HG03175 (cell line): ENCODE results near the gene SGK1.
"Not testable (repeated sequence)": the region's sequence is repeated elsewhere in the genome, so short reads cannot be mapped to it uniquely, and the experiment has no call there.

Experiments
- ATAC-seq: cut with Tn5 transposase; IDR thresholded peaks from one replicate; pipeline ENCODE4 v1.9.1; 2021; ENCODE audit warnings: mild to moderate bottlenecking, moderate library complexity; ENCODE audit not compliant: unreplicated experiment

Gene SGK1

DNA sequence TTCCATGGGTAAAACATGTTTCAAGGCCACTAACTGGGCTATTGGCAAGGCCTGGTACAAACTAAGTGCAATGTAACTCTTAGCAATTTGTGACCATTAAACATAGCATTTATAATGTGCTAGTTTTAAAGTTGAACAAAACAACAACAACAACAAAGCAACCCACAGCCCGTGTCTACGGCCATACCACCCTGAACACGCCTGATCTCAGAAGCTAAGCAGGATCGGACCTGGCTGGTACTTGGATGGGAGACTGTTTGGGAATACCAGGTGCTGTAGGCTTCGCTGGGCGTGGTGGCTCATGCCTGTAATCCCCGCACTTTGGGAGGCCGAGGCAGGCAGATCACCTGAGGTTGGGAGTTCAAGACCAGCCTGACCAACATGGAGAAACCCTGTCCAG lies 61.0 kb downstream of the SGK1 start:
- no peak for ATAC-seq

DNA sequence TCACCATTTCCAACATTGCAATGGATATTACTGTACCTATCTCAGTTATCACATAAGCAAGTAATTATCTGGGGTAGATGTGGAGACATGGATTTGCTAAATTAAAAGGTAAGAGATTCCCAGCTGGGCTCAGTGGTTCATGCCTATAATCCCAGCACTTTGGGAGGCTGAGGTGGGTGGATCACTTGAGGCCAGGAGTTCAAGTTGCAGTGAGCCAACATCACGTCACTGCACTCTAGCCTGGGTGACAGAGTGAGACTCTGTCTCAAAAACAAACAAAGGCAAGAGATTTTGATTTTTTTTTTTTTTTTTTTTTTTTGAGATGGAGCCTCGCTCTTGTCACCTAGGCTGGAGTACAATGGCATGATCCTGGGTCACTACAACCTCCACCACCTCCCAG lies 62.6 kb downstream of the SGK1 start:
- ATAC-seq: not testable (repeated sequence)

DNA sequence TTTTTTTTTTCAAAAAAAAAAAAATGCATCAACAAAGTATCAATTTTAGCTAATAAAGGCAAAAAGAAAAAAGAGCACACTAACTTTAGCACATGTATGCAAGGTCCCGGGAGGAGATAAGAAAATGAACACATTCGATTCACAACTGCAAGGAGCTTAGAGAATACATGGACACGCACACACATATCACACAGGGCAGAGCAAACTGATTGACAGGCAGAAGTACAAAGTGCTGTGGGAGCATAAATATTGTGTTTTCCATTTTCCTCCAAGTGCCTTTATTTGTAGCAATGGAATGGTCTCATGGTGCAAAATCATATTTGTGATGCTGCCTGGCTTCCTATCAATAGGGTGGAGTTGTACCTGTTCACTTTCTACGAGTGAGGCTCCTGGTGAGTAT lies 63.8 kb downstream of the SGK1 start:
- ATAC-seq: no peak

DNA sequence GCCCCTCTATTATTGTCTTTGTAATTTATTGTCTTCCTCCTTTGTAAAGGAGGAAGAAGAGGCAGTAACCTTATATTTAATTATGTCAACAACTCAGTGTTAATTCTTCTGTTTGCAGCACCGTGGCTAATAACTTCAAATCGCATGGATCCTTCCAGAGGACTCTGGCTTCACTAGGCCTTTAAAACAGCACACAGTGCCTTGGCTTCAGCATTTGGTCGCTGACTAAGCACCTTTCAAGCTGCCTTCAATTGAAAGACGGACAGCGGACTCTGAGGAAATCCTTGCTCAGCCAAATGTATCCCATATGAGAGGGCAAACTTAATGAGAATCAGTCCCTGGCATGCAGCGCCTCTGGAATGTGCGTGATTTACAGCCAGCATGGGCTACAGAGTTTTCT lies 64.2 kb downstream of the SGK1 start:
- no peak for ATAC-seq

DNA sequence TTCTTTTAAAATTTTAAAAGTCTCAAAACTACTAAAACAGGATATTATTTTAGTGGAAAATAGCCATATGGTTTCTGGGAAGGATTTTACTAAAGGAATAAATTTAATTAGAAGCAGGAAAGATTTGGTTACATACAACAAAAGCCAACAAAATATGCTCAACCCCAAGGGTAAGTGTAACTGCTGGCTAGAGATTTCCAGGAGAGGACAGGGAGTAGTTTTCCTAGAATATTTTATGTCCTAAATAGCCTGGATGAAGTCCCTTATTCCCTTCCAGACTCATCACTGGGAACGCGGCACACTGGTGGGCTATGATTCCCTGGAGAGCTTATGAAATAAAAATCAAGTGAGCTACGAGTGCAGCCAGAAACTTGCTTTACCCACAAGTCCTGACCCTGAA lies 66.6 kb downstream of the SGK1 start:
- ATAC-seq: no peak

DNA sequence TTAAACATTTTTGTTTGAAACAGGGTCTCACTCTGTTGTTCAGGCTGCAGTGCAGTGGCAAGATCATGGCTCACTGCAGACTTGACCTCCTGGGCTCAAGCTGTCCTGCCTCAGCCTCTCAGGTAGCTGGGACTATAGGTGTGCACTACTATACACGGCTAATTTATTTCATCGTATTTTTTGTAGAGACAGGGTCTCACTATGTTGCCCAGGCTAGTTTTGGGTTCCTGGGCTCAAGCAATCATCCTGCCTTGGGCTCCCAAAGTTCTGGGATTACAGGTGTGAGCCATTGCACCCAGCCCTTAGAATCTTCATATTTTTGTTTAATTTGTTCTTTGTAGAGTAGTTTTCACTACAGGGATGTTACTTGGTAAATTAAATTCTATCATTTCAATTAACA lies 67.1 kb downstream of the SGK1 start:
- ATAC-seq: no peak

DNA sequence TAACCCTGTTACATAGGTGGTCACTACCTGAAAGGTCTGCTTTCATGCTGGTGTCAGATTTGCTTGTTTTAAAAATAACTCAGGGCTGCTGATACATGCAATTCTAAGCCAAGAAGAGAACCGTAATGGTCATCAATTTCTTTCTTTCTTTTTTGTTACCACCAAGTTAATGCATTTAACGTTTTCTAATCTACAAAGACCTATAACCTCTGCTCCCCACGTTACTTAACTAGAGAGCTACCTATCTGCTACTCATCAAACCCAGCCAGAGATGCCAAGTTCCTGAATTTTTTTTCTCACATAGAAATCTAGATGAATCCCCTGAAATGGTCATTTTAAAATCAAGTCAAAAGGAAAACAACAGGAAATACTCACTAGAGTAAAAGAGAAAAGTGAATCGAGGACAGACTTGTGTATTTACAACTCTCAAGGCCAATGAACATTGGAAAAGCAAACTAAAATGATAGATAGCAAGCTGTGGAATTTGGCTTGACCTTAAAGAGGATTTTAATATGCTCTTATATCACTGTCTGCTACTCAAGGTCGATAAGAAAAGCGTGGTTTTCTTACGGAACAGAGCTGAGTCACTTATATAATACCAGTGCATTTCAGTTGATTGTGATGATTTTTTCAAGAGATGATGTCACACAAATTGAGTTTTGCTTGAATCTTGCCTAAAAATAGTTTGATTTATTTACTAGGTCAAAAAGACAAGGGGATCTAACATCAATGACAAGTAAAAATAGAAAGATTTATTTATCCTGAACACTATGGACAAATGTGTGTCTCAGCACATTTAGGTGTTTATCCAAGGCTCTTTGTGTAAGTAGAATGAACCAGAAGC lies 67.9 kb downstream of the SGK1 start:
- ATAC-seq: no peak

DNA sequence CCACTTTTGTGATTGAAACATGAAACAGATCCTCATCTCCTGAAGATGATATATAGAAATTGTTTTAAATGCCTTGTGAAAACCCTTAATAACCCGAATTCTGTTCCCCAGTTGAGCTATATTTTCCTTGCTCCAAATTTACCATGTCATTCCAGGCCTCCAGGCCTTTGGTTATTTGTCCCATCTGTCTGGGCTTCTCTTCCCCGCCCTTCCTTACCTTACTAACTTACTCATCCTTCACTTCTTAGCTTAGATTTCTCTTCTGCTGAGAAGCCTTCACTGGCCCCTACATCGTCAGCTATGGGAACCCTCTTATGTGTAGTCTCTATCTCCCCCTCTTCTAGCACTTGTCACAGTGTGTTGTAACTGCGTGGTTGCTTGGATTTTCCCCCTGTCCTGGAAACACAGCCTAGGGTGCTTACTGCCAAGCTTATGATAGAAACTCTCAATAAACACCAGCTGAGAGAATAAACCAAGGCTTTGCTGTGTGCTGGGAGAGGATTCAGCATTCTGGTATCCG lies 68.6 kb downstream of the SGK1 start:
- no peak for ATAC-seq

DNA sequence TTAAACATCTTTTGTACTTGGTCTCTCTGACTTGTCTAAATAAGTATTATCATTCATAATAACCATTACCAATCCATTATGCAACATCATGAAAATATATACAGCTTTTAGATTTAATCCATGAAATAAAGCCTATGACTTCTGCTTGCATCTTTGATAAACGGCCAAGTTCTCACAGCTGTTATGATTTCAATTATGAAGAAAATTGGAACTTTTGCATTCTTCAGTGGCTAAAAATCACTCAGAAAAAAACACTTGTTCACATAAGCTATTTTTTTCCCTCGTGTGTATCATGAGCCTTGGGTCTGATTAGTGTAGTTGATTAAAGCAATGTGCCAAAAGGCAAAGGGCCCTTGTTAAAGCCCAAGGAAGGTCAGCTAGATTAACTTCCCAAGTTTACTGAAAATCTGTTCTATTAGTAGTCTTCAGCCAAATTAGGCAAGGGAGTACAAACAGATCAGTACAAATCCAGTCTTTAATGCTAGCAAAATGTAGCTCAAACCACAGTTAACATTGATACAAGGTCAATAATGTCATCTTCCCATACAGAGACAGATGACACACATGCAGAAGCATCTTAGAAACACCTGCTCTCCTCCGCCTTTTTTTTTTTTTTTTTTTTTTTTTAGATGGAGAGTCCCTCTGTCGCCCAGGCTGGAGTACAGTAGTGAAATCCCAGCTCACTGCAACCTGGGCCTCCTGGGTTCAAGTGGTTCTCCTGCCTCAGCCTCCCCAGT lies 69.9 kb downstream of the SGK1 start:
- no peak for ATAC-seq

DNA sequence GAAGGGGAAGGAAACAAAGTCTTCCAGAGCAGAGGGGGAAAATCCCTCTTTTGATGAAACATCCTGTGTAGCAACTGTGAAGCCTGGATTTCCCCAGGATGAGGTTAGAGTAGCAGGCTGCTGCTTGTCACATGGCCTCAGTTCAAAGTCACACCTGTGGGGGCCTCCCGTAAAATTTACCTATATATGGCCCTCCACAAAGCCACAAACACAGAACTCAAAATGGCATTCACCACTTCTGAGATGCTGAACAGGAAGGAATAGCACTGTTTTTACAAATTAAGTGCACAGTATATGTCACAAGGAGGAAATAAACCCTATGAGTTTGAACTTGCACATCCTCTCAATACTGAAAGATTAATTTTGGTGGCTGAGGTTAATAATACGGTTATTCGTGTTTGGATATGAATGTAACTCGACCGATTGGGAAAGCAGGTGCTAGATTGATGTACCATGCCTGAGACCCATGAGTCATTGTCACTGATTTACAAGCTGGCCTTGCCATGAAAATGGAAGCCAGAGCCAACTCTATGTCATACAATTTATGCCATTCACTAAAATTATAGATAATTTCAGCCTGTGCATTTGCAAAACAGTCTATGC lies 70.6 kb downstream of the SGK1 start:
- peak; percentile 92 for ATAC-seq

DNA sequence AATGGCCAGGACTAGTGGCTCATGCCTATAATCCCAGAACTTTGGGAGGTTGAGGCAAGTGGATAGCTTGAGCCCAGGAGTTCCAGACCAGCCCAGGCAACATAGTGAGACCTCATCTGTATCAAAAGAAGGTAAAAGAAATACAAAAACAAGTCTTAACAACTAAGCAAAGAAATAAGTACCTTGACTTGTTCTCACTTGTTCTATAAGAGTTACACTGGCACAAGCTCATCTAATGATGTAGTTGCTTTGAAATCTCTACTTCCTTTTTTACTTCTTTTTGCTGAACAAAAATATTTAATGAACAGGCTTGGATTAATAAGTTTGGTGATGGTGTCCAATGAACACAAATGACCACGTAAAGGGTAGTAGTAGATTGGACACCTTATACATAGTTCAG lies 72.2 kb downstream of the SGK1 start:
- ATAC-seq: no peak

DNA sequence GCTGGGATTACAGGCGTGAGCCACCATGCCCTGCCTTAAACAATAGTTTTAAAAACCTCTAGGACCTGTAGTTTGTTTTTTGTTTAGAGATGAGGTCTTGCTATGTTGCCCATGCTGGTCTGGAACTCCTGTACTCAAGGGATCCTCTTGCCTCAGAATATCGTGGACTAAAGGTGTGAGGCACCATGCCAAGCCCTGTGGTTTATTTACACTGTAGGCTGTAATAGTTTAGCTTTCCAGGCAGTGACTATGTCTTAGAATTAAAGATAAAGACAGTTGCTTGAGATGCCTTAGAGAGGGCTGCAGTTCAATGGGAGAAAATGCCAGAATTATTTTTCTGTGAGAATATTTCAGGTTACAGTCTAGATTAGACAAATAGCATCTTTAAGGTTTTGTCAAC lies 72.9 kb downstream of the SGK1 start:
- ATAC-seq: no peak

DNA sequence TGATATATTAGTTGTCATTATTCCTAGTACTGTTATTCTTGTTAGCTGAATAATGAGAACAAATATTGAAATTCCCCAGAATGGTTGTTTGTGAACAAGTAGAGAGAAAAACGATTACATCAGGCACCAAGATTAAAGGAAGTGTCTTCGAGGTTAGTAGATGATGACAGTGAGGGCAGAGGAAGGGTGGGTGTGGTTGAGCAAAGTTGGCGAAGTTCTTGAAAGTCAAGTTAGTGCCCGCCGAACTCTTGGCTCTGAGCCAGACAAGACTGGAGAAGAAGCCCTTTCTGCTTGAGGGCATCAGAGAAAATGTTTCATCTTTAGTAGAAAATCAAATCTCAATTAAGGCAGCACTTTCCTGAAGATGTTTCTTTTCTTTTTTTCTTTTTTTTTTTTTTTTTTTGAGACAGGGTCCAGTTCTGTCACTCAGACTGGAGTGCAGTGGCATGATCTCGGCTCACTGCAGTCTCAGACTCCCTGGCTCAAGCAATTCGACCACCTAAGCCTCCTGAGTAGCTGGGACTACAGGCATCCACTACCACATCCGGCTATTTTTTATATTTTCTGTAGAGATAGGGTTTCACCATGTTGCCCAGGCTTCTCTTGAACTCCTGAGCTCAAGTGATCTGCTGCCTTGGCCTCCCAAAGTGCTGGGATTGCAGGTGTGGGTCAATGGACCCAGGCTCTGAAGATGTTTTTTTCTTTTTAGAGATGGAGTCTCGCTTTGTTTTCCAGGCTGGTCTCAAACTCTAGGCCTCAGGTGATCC lies 77.1 kb downstream of the SGK1 start:
- no peak for ATAC-seq

DNA sequence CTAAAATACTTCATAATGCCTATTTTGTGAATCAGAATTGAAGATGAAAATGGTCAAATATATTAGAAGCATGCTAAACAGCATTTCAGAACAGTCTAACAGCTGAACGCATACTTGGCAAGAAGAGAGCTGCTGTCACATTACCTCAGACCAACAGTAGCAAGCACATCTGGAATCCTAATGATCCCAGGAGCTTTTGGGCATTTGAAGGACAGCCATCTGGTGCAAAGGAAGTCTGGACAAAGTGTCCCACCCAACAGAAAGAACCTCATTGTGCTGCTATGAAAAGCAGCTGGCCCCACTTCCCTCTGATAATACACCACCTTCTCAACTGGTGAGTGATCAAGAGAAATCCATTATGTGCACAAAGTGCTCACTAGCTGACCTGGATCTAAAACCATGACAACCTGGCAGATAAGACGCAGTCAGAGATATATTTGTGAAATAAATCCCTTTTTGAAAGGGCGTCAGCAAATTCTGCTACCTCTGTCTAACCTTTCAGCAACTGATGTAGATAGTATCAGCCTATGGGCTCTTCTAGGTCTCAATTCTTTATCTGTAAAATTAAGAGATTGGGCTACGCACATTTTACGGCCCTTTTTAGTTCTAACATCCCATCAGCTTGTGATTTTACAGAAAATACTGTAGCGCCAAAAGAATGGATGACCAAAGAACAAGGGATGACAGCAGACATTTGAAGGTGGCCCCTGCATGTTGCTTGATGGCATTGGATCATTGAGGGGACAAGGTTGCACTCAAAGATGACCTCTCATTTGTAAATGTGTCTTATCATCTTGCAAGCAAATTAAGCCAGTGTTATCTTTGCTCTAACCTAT lies 78.7 kb downstream of the SGK1 start:
- no peak for ATAC-seq

DNA sequence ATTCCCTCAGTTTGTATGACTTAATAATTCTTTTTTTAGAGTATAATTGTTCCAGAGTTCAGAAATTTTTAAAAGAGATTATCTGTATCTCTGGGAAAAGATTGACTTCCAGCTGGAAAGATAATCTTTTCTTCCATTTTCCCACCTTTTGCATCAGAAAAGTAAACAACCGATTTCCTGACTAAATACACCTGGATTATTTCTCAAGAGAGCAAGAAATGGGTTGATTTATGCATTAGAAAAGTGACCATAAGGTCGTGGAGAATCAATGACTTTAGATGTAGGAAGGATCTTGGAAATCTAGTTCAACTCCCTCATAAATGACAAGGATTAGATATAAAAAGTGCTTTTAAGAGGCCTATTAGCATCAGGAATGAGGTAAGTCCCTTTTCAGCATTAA lies 79.9 kb downstream of the SGK1 start:
- ATAC-seq: no peak

DNA sequence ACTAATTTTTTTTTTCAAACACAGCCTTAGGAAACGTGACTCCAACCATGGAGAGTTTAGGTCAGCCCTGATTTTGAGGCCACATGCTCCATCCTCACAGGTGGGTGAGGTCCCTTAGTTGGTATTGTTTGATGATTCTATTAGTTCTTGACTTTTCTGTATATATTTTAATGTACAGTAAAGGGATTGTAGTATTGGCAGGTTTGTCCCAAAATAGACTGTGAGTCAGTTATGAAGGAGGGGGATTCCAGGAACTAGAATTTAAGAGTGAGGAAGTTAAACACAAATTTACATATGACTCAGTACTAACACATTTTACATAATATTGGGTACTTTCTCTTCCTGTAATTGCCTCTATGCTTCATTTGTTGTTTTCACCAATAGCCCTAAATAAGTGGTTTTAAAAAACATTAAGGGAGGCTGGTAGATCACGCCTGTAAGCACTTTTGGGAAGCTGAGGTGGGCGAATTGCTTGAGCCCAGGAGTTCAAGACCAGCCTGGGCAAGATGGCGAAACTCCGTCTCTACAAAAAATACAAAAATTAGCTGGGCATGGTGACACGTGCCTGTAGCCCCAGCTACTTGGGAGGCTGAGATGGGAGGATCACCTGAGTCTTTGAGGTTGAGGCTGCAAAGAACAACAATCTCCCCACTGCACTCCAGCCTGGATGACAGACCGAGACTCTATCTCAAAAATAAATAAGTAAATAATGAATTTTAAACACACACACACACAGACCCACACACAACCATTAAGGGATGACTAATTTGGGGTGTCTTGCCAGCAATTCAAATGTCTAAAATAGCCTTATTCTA lies 81.8 kb downstream of the SGK1 start:
- peak; percentile 91 for ATAC-seq

DNA sequence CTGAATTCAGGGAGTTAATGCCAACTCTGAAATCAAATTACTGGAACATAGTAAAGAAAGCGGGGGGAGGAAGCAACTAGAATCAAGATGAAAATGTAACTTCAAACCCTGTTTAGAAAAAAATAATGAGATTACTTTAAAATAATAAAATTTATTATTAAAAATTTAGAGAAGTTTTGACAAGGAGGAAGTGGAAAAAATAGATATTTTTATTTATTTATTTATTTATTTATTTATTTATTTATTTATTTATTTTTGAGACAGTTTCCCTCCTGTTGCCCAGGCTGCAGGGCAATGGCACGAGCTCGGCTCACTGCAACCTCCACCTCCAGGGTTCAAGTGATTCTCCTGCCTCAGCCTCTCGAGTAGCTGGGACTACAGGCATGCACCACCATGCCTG lies 82.6 kb downstream of the SGK1 start:
- not testable (repeated sequence) for ATAC-seq

DNA sequence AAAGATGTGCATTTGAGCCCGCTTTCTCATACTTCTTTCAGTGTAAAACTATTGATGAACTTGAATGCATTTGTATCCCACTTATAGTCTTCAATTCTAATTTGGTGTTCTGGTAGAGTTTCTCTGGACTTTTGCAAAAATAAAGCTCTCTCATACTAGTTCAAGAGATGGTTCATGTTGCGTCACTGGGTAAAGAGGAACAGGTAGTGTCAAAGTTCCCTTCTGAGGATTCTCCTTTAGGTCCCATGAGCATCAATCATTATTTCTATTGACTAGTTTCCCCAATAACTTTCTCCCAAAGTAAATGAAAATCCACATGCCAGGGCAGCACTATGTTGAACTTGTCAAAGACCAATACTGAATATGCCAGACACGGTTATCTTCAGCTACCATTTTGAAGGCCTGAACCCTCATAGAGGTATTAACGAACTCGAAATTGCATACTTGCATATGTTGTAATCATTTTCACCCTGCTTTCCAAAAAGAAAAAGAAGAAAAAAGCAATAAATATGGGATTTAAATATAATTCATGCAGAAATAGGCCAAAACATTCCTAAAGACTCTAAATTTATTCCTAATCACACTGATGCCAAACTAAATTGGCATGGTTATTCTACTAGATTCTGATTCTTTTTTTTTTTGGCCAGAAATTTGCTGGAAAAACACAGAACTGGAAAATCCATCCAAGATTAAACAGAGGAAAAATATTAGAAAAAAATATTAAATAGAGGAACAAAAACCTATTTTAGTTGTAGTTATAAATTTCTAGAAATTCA lies 84.5 kb downstream of the SGK1 start:
- no peak for ATAC-seq

DNA sequence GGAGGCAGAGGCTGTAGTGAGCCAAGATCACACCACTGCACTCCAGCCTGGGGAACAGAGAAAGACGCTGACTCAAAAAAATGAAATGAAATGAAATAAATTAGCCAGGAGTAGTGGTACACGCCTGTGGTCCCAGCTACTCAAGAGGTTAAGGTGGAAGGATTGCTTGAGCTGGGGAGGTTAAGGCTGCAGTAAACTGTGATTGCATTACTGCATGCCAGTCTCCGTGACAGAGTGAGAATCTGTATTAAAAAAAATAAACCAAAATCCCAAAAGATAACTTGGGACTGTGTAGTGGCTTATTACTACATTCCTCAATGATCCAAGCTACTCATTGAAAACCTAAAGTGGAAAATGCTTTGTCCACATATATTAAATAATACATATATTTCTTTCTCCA lies 87.0 kb downstream of the SGK1 start:
- no peak for ATAC-seq
